HG03521 (cell line): ENCODE results near the gene AP3B1.

Experiments used
- ATAC-seq: cut with Tn5 transposase; IDR thresholded peaks from one replicate; pipeline ENCODE4 v1.9.1; 2021; ENCODE audit warnings: mild to moderate bottlenecking, moderate library complexity; ENCODE audit not compliant: unreplicated experiment

Gene AP3B1

GRCh38 chr5:78293851-78294247, 649 bp downstream of the AP3B1 start:
- ATAC-seq, result no peak

- no peak for ATAC-seq
Measured at GRCh38 chr5:78291687-78292086, 2.8 kb downstream of the AP3B1 start.

GRCh38 chr5:78289911-78290310, 4.6 kb downstream of the AP3B1 start:
- ATAC-seq, result no peak

- no peak for ATAC-seq
Measured at GRCh38 chr5:78288246-78288645, 6.3 kb downstream of the AP3B1 start.

GRCh38 chr5:78287833-78288232, 6.7 kb downstream of the AP3B1 start:
- ATAC-seq, result no peak

GRCh38 chr5:78287169-78287568, 7.3 kb downstream of the AP3B1 start:
- no peak for ATAC-seq

- ATAC-seq, result no peak
Measured at GRCh38 chr5:78286290-78286689, 8.2 kb downstream of the AP3B1 start.

- no peak for ATAC-seq
Measured at GRCh38 chr5:78283802-78284201, 10.7 kb downstream of the AP3B1 start.

GRCh38 chr5:78283105-78283504, 11.4 kb downstream of the AP3B1 start:
- ATAC-seq, result no peak

- no peak for ATAC-seq
Measured at GRCh38 chr5:78280261-78280660, 14.2 kb downstream of the AP3B1 start.

GRCh38 chr5:78279194-78279593, 15.3 kb downstream of the AP3B1 start:
- ATAC-seq, result no peak

GRCh38 chr5:78277715-78278114, 16.8 kb downstream of the AP3B1 start:
- no peak for ATAC-seq

- no peak for ATAC-seq
Measured at GRCh38 chr5:78275998-78276543, 18.4 kb downstream of the AP3B1 start.

- ATAC-seq, result no peak
Measured at GRCh38 chr5:78274540-78275197, 19.8 kb downstream of the AP3B1 start.

- no peak for ATAC-seq
Measured at GRCh38 chr5:78273436-78273835, 21.1 kb downstream of the AP3B1 start.

GRCh38 chr5:78271766-78272165, 22.7 kb downstream of the AP3B1 start:
- no peak for ATAC-seq

GRCh38 chr5:78269088-78269703, 25.3 kb downstream of the AP3B1 start:
- no peak for ATAC-seq

- no peak for ATAC-seq
Measured at GRCh38 chr5:78268356-78268755, 26.1 kb downstream of the AP3B1 start.

GRCh38 chr5:78265163-78265562, 29.3 kb downstream of the AP3B1 start:
- ATAC-seq, result no peak

GRCh38 chr5:78264600-78264999, 29.9 kb downstream of the AP3B1 start:
- no peak for ATAC-seq

- no peak for ATAC-seq
Measured at GRCh38 chr5:78260771-78261170, 33.7 kb downstream of the AP3B1 start.

- no peak for ATAC-seq
Measured at GRCh38 chr5:78253201-78253600, 41.3 kb downstream of the AP3B1 start.

- no peak for ATAC-seq
Measured at GRCh38 chr5:78252715-78253114, 41.8 kb downstream of the AP3B1 start.
